K562 (cell line): ENCODE results near the gene HDAC1. TPM values are rescaled to one million over a fixed set of nuclear protein-coding genes. Genes with fewer than 3 reads are reported as not detected.
A peak's percentile ranks its signal among the peaks of the same experiment; 100 is the strongest.

Experiments
- ADNP ChIP-seq: fragments of 200-800 bp; sonication (Bioruptor generic); IDR thresholded peaks from 2 replicates; pipeline ENCODE4 v1.6.1; 2016; ENCODE audit warnings: missing genetic modification characterization, missing compliant biosample characterization
- CC2D1A ChIP-seq: fragments of 450-650 bp; IDR thresholded peaks from 2 replicates; pipeline ENCODE4 v1.6.1; 2017; ENCODE audit warnings: mild to moderate bottlenecking
- CHD1 ChIP-seq: fragments of 200-600 bp; sonication (generic); IDR thresholded peaks from one replicate; pipeline ENCODE4 v1.6.1; 2012; ENCODE audit warnings: mild to moderate bottlenecking, moderate library complexity, low read length, inconsistent platforms
- CTCFL ChIP-seq: IDR thresholded peaks from 2 replicates; pipeline ENCODE4 v1.6.1; 2011; ENCODE audit warnings: borderline replicate concordance, low read depth, mild to moderate bottlenecking, moderate library complexity, low read length; ENCODE audit not compliant: insufficient read depth, poor library complexity, severe bottlenecking
- FOXK2 ChIP-seq, 2 experiments: fragments of 450-650 bp; IDR thresholded peaks in 1 of 2; conservative IDR thresholded peaks in 1 of 2; 2 replicates each; pipeline ENCODE4 v1.6.1; 2016; ENCODE audit warnings: low read depth in 2 of 2, mild to moderate bottlenecking in 1 of 2
- FOXM1 ChIP-seq, 2 experiments: fragments of 450-650 bp in 1 of 2; sonication (generic) in 1 of 2; formaldehyde crosslinking in 1 of 2; IDR thresholded peaks; 2 replicates each; pipeline versions ENCODE4 v1.6.1 to v1.9.0; 2017 to 2022; ENCODE audit warnings: low read depth in 2 of 2, mild to moderate bottlenecking in 2 of 2, missing genetic modification reagents in 1 of 2, moderate library complexity in 1 of 2
- IFI16 ChIP-seq: fragments of 250-450 bp; sonication (Bioruptor Pico); IDR thresholded peaks from 2 replicates; pipeline ENCODE4 v2.1.2; 2022; ENCODE audit warnings: mild to moderate bottlenecking, inconsistent platforms
- MCM2 ChIP-seq: fragments of 450-650 bp; IDR thresholded peaks from 2 replicates; pipeline ENCODE4 v1.6.1; 2017; ENCODE audit warnings: low read depth, mild to moderate bottlenecking
- MIER1 ChIP-seq: fragments of 450-650 bp; IDR thresholded peaks from 2 replicates; pipeline ENCODE4 v1.6.1; 2016; ENCODE audit warnings: antibody characterized with exemption, mild to moderate bottlenecking, low read depth
- NR2C2 ChIP-seq, 2 experiments: fragments of 200-800 bp in 1 of 2; sonication (Bioruptor generic) in 1 of 2; sonication (generic) in 1 of 2; formaldehyde crosslinking in 1 of 2; IDR thresholded peaks; 2 replicates each; pipeline versions ENCODE4 v1.6.1 to v1.8.0; 2016 to 2022; ENCODE audit warnings: mild to moderate bottlenecking in 1 of 2, missing compliant biosample characterization in 1 of 2, missing genetic modification characterization in 1 of 2, missing genetic modification reagents in 1 of 2
- PATZ1 ChIP-seq: fragments of 250-450 bp; sonication (Bioruptor Pico); IDR thresholded peaks from 2 replicates; pipeline ENCODE4 v1.5.0; 2020; ENCODE audit warnings: mild to moderate bottlenecking, borderline replicate concordance
- RHOXF2B ChIP-seq: fragments of 250-450 bp; sonication (Bioruptor Pico); conservative IDR thresholded peaks from 2 replicates; pipeline ENCODE4 v1.5.1; 2021
- SFPQ ChIP-seq: fragments of 200-400 bp; formaldehyde crosslinking; IDR thresholded peaks from 2 replicates; pipeline ENCODE4 v1.6.1; 2017; ENCODE audit warnings: mild to moderate bottlenecking, low read depth, low read length, moderate library complexity
- SOX6 ChIP-seq: fragments of 450-650 bp; IDR thresholded peaks from 2 replicates; pipeline ENCODE4 v1.6.1; 2014; ENCODE audit warnings: mild to moderate bottlenecking
- TAF7 ChIP-seq: fragments of 450-650 bp; IDR thresholded peaks from 2 replicates; pipeline ENCODE4 v1.6.1; 2016; ENCODE audit warnings: missing genetic modification characterization, missing compliant biosample characterization
- TBL1XR1 ChIP-seq, 2 experiments: IDR thresholded peaks; 2 replicates each; pipeline ENCODE4 v1.6.1; 2012; ENCODE audit warnings: improper control_type of control experiment in 2 of 2, low read length in 2 of 2, mild to moderate bottlenecking in 1 of 2
- U2AF2 ChIP-seq: fragments of 200-400 bp; formaldehyde crosslinking; optimal IDR thresholded peaks from 2 replicates; pipeline ENCODE3; 2017; ENCODE audit warnings: low read depth, mild to moderate bottlenecking, low read length
- ZNF124 ChIP-seq: sonication (generic); formaldehyde crosslinking; IDR thresholded peaks from 2 replicates; pipeline ENCODE4 v1.8.1; 2022; ENCODE audit warnings: missing genetic modification reagents
- ZNF253 ChIP-seq: fragments of 250-450 bp; sonication (Bioruptor Pico); conservative IDR thresholded peaks from 2 replicates; pipeline ENCODE4 v1.6.1; 2021; ENCODE audit warnings: mild to moderate bottlenecking
- ZNF280B ChIP-seq: fragments of 250-450 bp; sonication (Bioruptor Pico); IDR thresholded peaks from 2 replicates; pipeline ENCODE4 v1.5.1; 2021; ENCODE audit warnings: mild to moderate bottlenecking
- polyA plus RNA-seq, 8 experiments: library from polyadenylated mRNA; depleted of rRNA in 4 of 8; stranded (reverse) in 5 of 8; unstranded in 3 of 8; fragments of >200 nt; fragmentation: Nextera tagmentation in 2 of 8; fragmentation: Illumina TruSeq in 1 of 8; extraction: Ambion mirVana in 2 of 8; extraction: Trizol in 1 of 8; gene quantifications; 2 replicates each; pipeline versions ENCODE4 v1.2.1 to v1.2.3, GENCODE V29; 2011 to 2014; ENCODE audit warnings: inconsistent platforms in 1 of 8, missing spikeins in 1 of 8
- total RNA-seq, 7 experiments: library from RNA; depleted of rRNA in 6 of 7; stranded (reverse); fragments of >200 nt in 6 of 7; fragmentation: Illumina TruSeq in 2 of 7; extraction: Trizol in 2 of 7; gene quantifications; 2 replicates each; pipeline versions ENCODE4 v1.2.1 to v1.2.3, GENCODE V29; 2011 to 2021; ENCODE audit warnings: low replicate concordance in 1 of 7

Gene HDAC1
- total and polyA plus RNA-seq, 9 of the 15 experiments (the other 6 are each of a cell fraction or from before 2014, with no cell fraction given) = 169 to 384 (median 193) TPM

- TF ChIP-seq SFPQ (no peak), PATZ1 (CRISPR knock-in tag) (no peak), ADNP (tag) (no peak), MIER1 (no peak), CTCFL (peak; percentile 96), FOXK2 (conservative IDR thresholded peaks at IDR 0.05 in 1 of 2, IDR thresholded peaks at IDR 0.05 in 1 of 2; ENCODE audit: low read depth in 2 of 2) (no peak), RHOXF2B (CRISPR knock-in tag) (no peak), ZNF253 (no peak), IFI16 (no peak), TBL1XR1 (IDR thresholded peaks at IDR 0.05; ENCODE audit: low read length in 2 of 2) (no peak; a peak in 1 of 4 replicates), FOXM1 (IDR thresholded peaks at IDR 0.05; ENCODE audit: low read depth) (no peak), FOXM1 (CRISPR knock-in tag; IDR thresholded peaks at IDR 0.05; ENCODE audit: low read depth) (no peak), MCM2 (no peak), U2AF2 (no peak), TAF7 (no peak), ZNF124 (CRISPR knock-in tag) (no peak), SOX6 (no peak; the same call in 1 of the 2 replicates), ZNF280B (no peak), NR2C2 (CRISPR knock-in tag; IDR thresholded peaks at IDR 0.05) (no peak), NR2C2 (tag; IDR thresholded peaks at IDR 0.05) (no peak), CC2D1A (no peak), CHD1 (peak; percentile 34)
These were observed 43.1 kb downstream of the HDAC1 start (continued) for GRCh38 chr1:32334864-32335534.
